ENCODE results near the gene ANKRD62.

The ANKRD62 gene

GRCh38 chr18:12093520-12094257 is at the start of gene ANKRD62:
TSS of gene ANKRD62 (plus strand) at chr18:12093843. CDS start at chr18:12094018, 175 bp downstream.
- no peaks in the 10 kb centered on the region for H3K9me2 ChIP-seq (replicated peaks; ENCODE audit: low read depth, low read length)
- H3K4me3 ChIP-seq (ENCODE audit: low read length, poor library complexity, severe bottlenecking) = no peak within 1 kb of the TSS
- no peak within 1 kb of the TSS for H2AFZ ChIP-seq (ENCODE audit: low read length)
- H3K4me2 ChIP-seq (ENCODE audit: low read depth, low read length, poor library complexity, severe bottlenecking) = no peak within 1 kb of the TSS
- no peaks in the 10 kb centered on the region for H3K9me3 ChIP-seq (ENCODE audit: insufficient read depth, low read depth, low read length)
- H3K27me3 ChIP-seq (ENCODE audit: insufficient read depth, low read length, poor library complexity, severe bottlenecking) = no peaks in the 10 kb centered on the region
- H3K36me3 ChIP-seq (ENCODE audit: insufficient read depth, low read length) = no peaks in the 10 kb centered on the region
- no peaks in the 10 kb centered on the region for H3K79me2 ChIP-seq (ENCODE audit: insufficient read depth, low read length)
- H3F3A ChIP-seq (ENCODE audit: low read depth) = no peaks in the 10 kb centered on the region
- H3K4me1 ChIP-seq (ENCODE audit: insufficient read depth, low read length, poor library complexity, severe bottlenecking) = no peaks in the 10 kb centered on the region
- H4K20me1 ChIP-seq (ENCODE audit: insufficient read depth, low read length, poor library complexity, severe bottlenecking) = no peaks in the 10 kb centered on the region
- H3K9ac ChIP-seq (ENCODE audit: low read depth, low read length, poor library complexity, severe bottlenecking) = no peak within 1 kb of the TSS
- no peak for TF ChIP-seq CTCF (conservative IDR thresholded peaks at IDR 0.05; ENCODE audit: low read length)
- TF ChIP-seq EZH2phosphoT487 (IDR thresholded peaks at IDR 0.05; ENCODE audit: borderline replicate concordance) = no peak

- H3K4me2 ChIP-seq (ENCODE audit: low read depth, low read length, poor library complexity, severe bottlenecking) = no peak overlapping the region
- H3K79me2 ChIP-seq (ENCODE audit: insufficient read depth, low read length) = no peaks in the 10 kb centered on the region
- H3K27me3 ChIP-seq (ENCODE audit: insufficient read depth, low read length, poor library complexity, severe bottlenecking) = no peaks in the 10 kb centered on the region
- H3K9ac ChIP-seq (ENCODE audit: low read depth, low read length, poor library complexity, severe bottlenecking) = no peak overlapping the region
- no peaks in the 10 kb centered on the region for H3K9me2 ChIP-seq (replicated peaks; ENCODE audit: low read depth, low read length)
- H3K4me1 ChIP-seq (ENCODE audit: insufficient read depth, low read length, poor library complexity, severe bottlenecking) = no peaks in the 10 kb centered on the region
- TF ChIP-seq CTCF (conservative IDR thresholded peaks at IDR 0.05; ENCODE audit: low read length) = no peak
- no peak for TF ChIP-seq EZH2phosphoT487 (IDR thresholded peaks at IDR 0.05; ENCODE audit: borderline replicate concordance)
- H3K4me3 ChIP-seq (ENCODE audit: low read length, poor library complexity, severe bottlenecking) = no peak overlapping the region
- no peaks in the 10 kb centered on the region for H4K20me1 ChIP-seq (ENCODE audit: insufficient read depth, low read length, poor library complexity, severe bottlenecking)
- no peaks in the 10 kb centered on the region for H3K36me3 ChIP-seq (ENCODE audit: insufficient read depth, low read length)
- H3K9me3 ChIP-seq (ENCODE audit: insufficient read depth, low read depth, low read length) = no peaks in the 10 kb centered on the region
- no peaks in the 10 kb centered on the region for H3F3A ChIP-seq (ENCODE audit: low read depth)
- H2AFZ ChIP-seq (ENCODE audit: low read length) = no peak overlapping the region
These were observed 49.1 kb upstream of the ANKRD62 start for GRCh38 chr18:12044591-12044990.

GRCh38 chr18:12046046-12046750 is 47.4 kb upstream of the ANKRD62 start:
- no peak overlapping the region for H3K9ac ChIP-seq (ENCODE audit: low read depth, low read length, poor library complexity, severe bottlenecking)
- H3K79me2 ChIP-seq (ENCODE audit: insufficient read depth, low read length) = no peaks in the 10 kb centered on the region
- H3K9me2 ChIP-seq (replicated peaks; ENCODE audit: low read depth, low read length) = no peaks in the 10 kb centered on the region
- no peaks in the 10 kb centered on the region for H3F3A ChIP-seq (ENCODE audit: low read depth)
- H3K27me3 ChIP-seq (ENCODE audit: insufficient read depth, low read length, poor library complexity, severe bottlenecking) = no peaks in the 10 kb centered on the region
- H3K36me3 ChIP-seq (ENCODE audit: insufficient read depth, low read length) = no peaks in the 10 kb centered on the region
- H3K4me1 ChIP-seq (ENCODE audit: insufficient read depth, low read length, poor library complexity, severe bottlenecking) = no peaks in the 10 kb centered on the region
- no peaks in the 10 kb centered on the region for H3K9me3 ChIP-seq (ENCODE audit: insufficient read depth, low read depth, low read length)
- H2AFZ ChIP-seq (ENCODE audit: low read length) = no peak overlapping the region
- no peaks in the 10 kb centered on the region for H4K20me1 ChIP-seq (ENCODE audit: insufficient read depth, low read length, poor library complexity, severe bottlenecking)
- H3K4me3 ChIP-seq (ENCODE audit: low read length, poor library complexity, severe bottlenecking) = no peak overlapping the region
- no peak for TF ChIP-seq CTCF (conservative IDR thresholded peaks at IDR 0.05; ENCODE audit: low read length)
- TF ChIP-seq EZH2phosphoT487 (IDR thresholded peaks at IDR 0.05; ENCODE audit: borderline replicate concordance) = no peak
- no peak overlapping the region for H3K4me2 ChIP-seq (ENCODE audit: low read depth, low read length, poor library complexity, severe bottlenecking)
